HT1080 (cell line): Measurements from ENCODE around the gene COLGALT1. TPM values are rescaled to one million over a fixed set of nuclear protein-coding genes. Genes with fewer than 3 reads are reported as not detected.
A peak's percentile ranks its signal among the peaks of the same experiment; 100 is the strongest.
"Not testable (repeated sequence)": the region's sequence is repeated elsewhere in the genome, so short reads cannot be mapped to it uniquely, and the experiment has no call there.

ENCODE experiments used
- DNase-seq: peaks from one replicate; pipeline ENCODE4 v3.0.0-alpha.2; 2015; ENCODE audit warnings: low read depth
- total RNA-seq: library from RNA; depleted of rRNA; stranded (reverse); fragments of >200 nt; shearing (Covaris generic); gene quantifications from 2 replicates; pipeline ENCODE4 v1.2.3, GENCODE V29; 2014

Gene COLGALT1
- total RNA-seq, 1 experiment from 2014 or later = 91.8 TPM

- no peak for DNase-seq
These were observed 22.9 kb upstream of the COLGALT1 start for GRCh38 chr19:17532557-17532956.

GRCh38 chr19:17534767-17535166 is 20.7 kb upstream of the COLGALT1 start:
- DNase-seq = no peak

- no peak for DNase-seq
These were observed 18.5 kb upstream of the COLGALT1 start for GRCh38 chr19:17536955-17537354.

- no peak for DNase-seq
These were observed 16.7 kb upstream of the COLGALT1 start for GRCh38 chr19:17538684-17539237.

- peak; percentile 65 for DNase-seq
These were observed 16.0 kb upstream of the COLGALT1 start for GRCh38 chr19:17539238-17540117.

- DNase-seq = no peak
These were observed 15.3 kb upstream of the COLGALT1 start for GRCh38 chr19:17540174-17540573.

- no peak for DNase-seq
These were observed 14.2 kb upstream of the COLGALT1 start for GRCh38 chr19:17541184-17541759.

GRCh38 chr19:17542042-17542441 is 13.4 kb upstream of the COLGALT1 start:
- no peak for DNase-seq

GRCh38 chr19:17542793-17543582 is 12.5 kb upstream of the COLGALT1 start:
- DNase-seq = no peak

GRCh38 chr19:17543986-17544385 is 11.5 kb upstream of the COLGALT1 start:
- DNase-seq = no peak

GRCh38 chr19:17544418-17544817 is 11.0 kb upstream of the COLGALT1 start:
- DNase-seq = no peak

GRCh38 chr19:17548145-17548544 is 7.3 kb upstream of the COLGALT1 start:
- DNase-seq = no peak

- DNase-seq = no peak
These were observed 6.2 kb upstream of the COLGALT1 start for GRCh38 chr19:17549085-17549740.

GRCh38 chr19:17550076-17550667 is 5.3 kb upstream of the COLGALT1 start:
- no peak for DNase-seq

- not testable (repeated sequence) for DNase-seq
These were observed 2.7 kb upstream of the COLGALT1 start for GRCh38 chr19:17552735-17553134.

GRCh38 chr19:17553256-17553655 is 2.2 kb upstream of the COLGALT1 start:
- DNase-seq = peak; percentile 88

- DNase-seq = no peak
These were observed 425 bp upstream of the COLGALT1 start for GRCh38 chr19:17554968-17555479.

GRCh38 chr19:17555929-17556813 is 722 bp downstream of the COLGALT1 start:
- DNase-seq = peak; percentile 56

GRCh38 chr19:17556995-17557394 is 1.5 kb downstream of the COLGALT1 start:
- DNase-seq = no peak
